GM12878 (cell line): ENCODE results near the gene IL1B. TPM values are rescaled to one million over a fixed set of nuclear protein-coding genes. Genes with fewer than 3 reads are reported as not detected.
A peak's percentile ranks its signal among the peaks of the same experiment; 100 is the strongest.

Source experiments
- ATAC-seq: fragments of 200-7000 bp; cut with Tn5 transposase; 3 replicates; pipeline ENCODE4 v1.9.1; 2020; ENCODE audit warnings: mild to moderate bottlenecking, moderate library complexity
- BruUV-seq: library from RNA; stranded (reverse); fragments of 400-500 nt; replicated peaks from 2 replicates; lab custom pipeline; 2021; lab: Mats Ljungman, UMichigan
- CTCF ChIA-PET: fragments of 300-600 bp; sonication (Branson Sonifier 250); formaldehyde crosslinking; extraction: SDS; loops from one replicate; lab custom pipeline; 2021; ENCODE audit warnings: inconsistent platforms; lab: Yijun Ruan, JAX
- POLR2A ChIA-PET: fragments of 350-600 bp; formaldehyde crosslinking; extraction: SDS; loops from one replicate; lab custom pipeline; 2021; ENCODE audit warnings: inconsistent platforms; lab: Charles Lee
- RAD21 ChIA-PET: fragments of 300-600 bp; sonication (Branson Sonifier 250); formaldehyde crosslinking; loops from one replicate; lab custom pipeline; 2023; ENCODE audit warnings: antibody characterized with exemption; ENCODE audit not compliant: unreplicated experiment; lab: Charles Lee
- SMC1A ChIA-PET: fragments of 300-600 bp; sonication (Branson Sonifier 250); formaldehyde crosslinking; loops from one replicate; lab custom pipeline; 2023; ENCODE audit not compliant: unreplicated experiment, uncharacterized antibody; lab: Charles Lee
- DNase-seq: peaks from one replicate; pipeline ENCODE4 v3.0.0-alpha.2; 2011; ENCODE audit warnings: low read depth, low spot score
- FAIRE-seq: peaks from 3 replicates; lab custom pipeline; 2011; peaks lifted over from hg19 to GRCh38; lab: Jason Lieb, UNC
- H2AFZ ChIP-seq: 2 replicates; pipeline ENCODE4 v1.6.0; 2011; ENCODE audit warnings: low read depth, low read length, control low read depth; ENCODE audit not compliant: control insufficient read depth
- H3K27ac ChIP-seq: 2 replicates; pipeline ENCODE4 v1.5.1; 2011; ENCODE audit warnings: control low read depth; ENCODE audit not compliant: control insufficient read depth, insufficient read depth
- H3K27me3 ChIP-seq, 2 experiments: replicated peaks in 1 of 2; 2 replicates each; pipeline versions ENCODE4 v1.6.0 to v1.6.1; 2011; ENCODE audit warnings: low read length in 1 of 2; ENCODE audit not compliant: control insufficient read depth in 2 of 2, insufficient read depth in 2 of 2
- H3K36me3 ChIP-seq, 2 experiments: 2 replicates each; pipeline ENCODE4 v1.5.1; 2011; ENCODE audit warnings: low read length in 1 of 2; ENCODE audit not compliant: control insufficient read depth in 2 of 2, insufficient read depth in 2 of 2
- H3K4me1 ChIP-seq: 2 replicates; pipeline ENCODE4 v1.6.1; 2011; ENCODE audit warnings: mild to moderate bottlenecking, low read length, moderate library complexity, mixed read lengths; ENCODE audit not compliant: control insufficient read depth, insufficient read depth
- H3K4me2 ChIP-seq: 2 replicates; pipeline ENCODE4 v1.6.0; 2011; ENCODE audit warnings: control low read depth; ENCODE audit not compliant: control insufficient read depth, insufficient read depth
- H3K4me3 ChIP-seq: fragments of 200-600 bp; sonication (generic); 2 replicates; pipeline ENCODE4 v1.5.1; 2016
- H3K79me2 ChIP-seq: 2 replicates; pipeline ENCODE4 v1.6.0; 2011; ENCODE audit warnings: low read length; ENCODE audit not compliant: control insufficient read depth, insufficient read depth
- H3K9ac ChIP-seq: 2 replicates; pipeline ENCODE4 v1.8.0; 2011; ENCODE audit warnings: low read length, control low read depth, mixed read lengths; ENCODE audit not compliant: control insufficient read depth, insufficient read depth
- H3K9me3 ChIP-seq: replicated peaks from 3 replicates; pipeline ENCODE4 v1.5.1; 2011; ENCODE audit warnings: mild to moderate bottlenecking, low read length; ENCODE audit not compliant: control insufficient read depth, insufficient read depth
- H4K20me1 ChIP-seq: 2 replicates; pipeline ENCODE4 v1.6.0; 2011; ENCODE audit not compliant: control insufficient read depth, insufficient read depth
- ATF7 ChIP-seq: fragments of 450-650 bp; IDR thresholded peaks from 2 replicates; pipeline ENCODE4 v1.6.1; 2016; ENCODE audit warnings: low read depth, mild to moderate bottlenecking
- CREM ChIP-seq: IDR thresholded peaks from 2 replicates; pipeline ENCODE4 v1.6.1; 2014; ENCODE audit warnings: antibody characterized with exemption, low read depth
- DPF2 ChIP-seq: fragments of 450-650 bp; IDR thresholded peaks from 2 replicates; pipeline ENCODE4 v1.6.1; 2017; ENCODE audit warnings: mild to moderate bottlenecking
- GABPA ChIP-seq: IDR thresholded peaks from 2 replicates; pipeline ENCODE4 v1.6.1; 2014; ENCODE audit warnings: antibody characterized with exemption, low read depth, mild to moderate bottlenecking, inconsistent platforms
- HCFC1 ChIP-seq: fragments of 150-350 bp; IDR thresholded peaks from 2 replicates; pipeline ENCODE4 v1.6.1; 2014; ENCODE audit warnings: low read length
- HDAC2 ChIP-seq: fragments of 200-600 bp; sonication (generic); IDR thresholded peaks from 2 replicates; pipeline ENCODE4 v1.6.1; 2017
- IKZF1 ChIP-seq: fragments of 450-650 bp; conservative IDR thresholded peaks from 2 replicates; pipeline ENCODE4 v1.6.1; 2017; ENCODE audit warnings: antibody characterized with exemption, mild to moderate bottlenecking
- MTA3 ChIP-seq: IDR thresholded peaks from 2 replicates; pipeline ENCODE4 v1.6.1; 2012; ENCODE audit warnings: low read length, inconsistent platforms, borderline replicate concordance
- NR2F1 ChIP-seq: fragments of 450-650 bp; conservative IDR thresholded peaks from 2 replicates; pipeline ENCODE4 v1.6.1; 2017; ENCODE audit warnings: mild to moderate bottlenecking
- SPI1 ChIP-seq: IDR thresholded peaks from 2 replicates; pipeline ENCODE4 v1.6.1; 2011; ENCODE audit warnings: low read depth, mild to moderate bottlenecking, low read length, moderate library complexity, borderline replicate concordance; ENCODE audit not compliant: insufficient read depth
- YY1 ChIP-seq: IDR thresholded peaks from 2 replicates; pipeline ENCODE4 v1.6.1; 2011; ENCODE audit warnings: low read depth, mild to moderate bottlenecking, low read length
- WGBS: methylation state at CpG from one replicate; pipeline ENCODE4 v1.1.6; 2016; ENCODE audit warnings: low lambda C conversion rate; ENCODE audit not compliant: insufficient replicate concordance, insufficient coverage; ENCODE audit errors: missing lambda C conversion rate; 5-methylcytosine and 5-hydroxymethylcytosine counted together
- in situ Hi-C: fragments of 300-500 bp; cut with MboI; formaldehyde crosslinking; loops from 9 replicates; pipeline ENCODE4 v1.14.3; 2018; ENCODE audit warnings: mixed read lengths
- intact Hi-C: fragments of 100-400 bp; cut with micrococcal nuclease; formaldehyde crosslinking; loops from one replicate; pipeline ENCODE4 v1.14.2; 2022; ENCODE audit not compliant: unreplicated experiment
- polyA plus RNA-seq, 11 experiments: library from polyadenylated mRNA; depleted of rRNA in 4 of 11; unstranded in 6 of 11; stranded (reverse) in 5 of 11; fragments of >200 nt; fragmentation: Nextera tagmentation in 4 of 11; fragmentation: Illumina TruSeq in 1 of 11; extraction: Ambion mirVana in 4 of 11; extraction: Trizol in 1 of 11; gene quantifications; 1 replicate in 1 of 11; 2 replicates in 10 of 11; pipeline versions ENCODE4 v1.2.1 to v1.2.3, GENCODE V29; 2011 to 2016; ENCODE audit warnings: inconsistent platforms in 2 of 11, missing spikeins in 2 of 11, low read depth in 1 of 11
- total RNA-seq, 4 experiments: library from RNA; depleted of rRNA in 3 of 4; stranded (reverse); fragments of >200 nt in 3 of 4; fragmentation: Illumina TruSeq in 1 of 4; extraction: Trizol in 1 of 4; gene quantifications; 2 replicates each; pipeline versions ENCODE4 v1.2.1 to v1.2.3, GENCODE V29; 2013 to 2021
- TF ChIP-seq, protein P1 (sequence below): IDR thresholded peaks from 2 replicates; pipeline ENCODE4 v1.6.1; 2011; ENCODE audit warnings: low read depth, low read length, improper control_type of control experiment, borderline replicate concordance
- TF ChIP-seq, protein P2 (sequence below): fragments of 450-650 bp; IDR thresholded peaks from 2 replicates; pipeline ENCODE4 v1.6.1; 2017; ENCODE audit warnings: mild to moderate bottlenecking
- TF ChIP-seq, protein P3 (sequence below): IDR thresholded peaks from 2 replicates; pipeline ENCODE4 v1.6.1; 2012; ENCODE audit warnings: improper control_type of control experiment, low read depth, low read length; ENCODE audit not compliant: insufficient replicate concordance

Gene IL1B
- total and polyA plus RNA-seq, 10 of the 15 experiments (the other 5 are each of a cell fraction or from before 2014, with no cell fraction given) = 0.20 to 1.6 (median 0.84) TPM

DNA sequence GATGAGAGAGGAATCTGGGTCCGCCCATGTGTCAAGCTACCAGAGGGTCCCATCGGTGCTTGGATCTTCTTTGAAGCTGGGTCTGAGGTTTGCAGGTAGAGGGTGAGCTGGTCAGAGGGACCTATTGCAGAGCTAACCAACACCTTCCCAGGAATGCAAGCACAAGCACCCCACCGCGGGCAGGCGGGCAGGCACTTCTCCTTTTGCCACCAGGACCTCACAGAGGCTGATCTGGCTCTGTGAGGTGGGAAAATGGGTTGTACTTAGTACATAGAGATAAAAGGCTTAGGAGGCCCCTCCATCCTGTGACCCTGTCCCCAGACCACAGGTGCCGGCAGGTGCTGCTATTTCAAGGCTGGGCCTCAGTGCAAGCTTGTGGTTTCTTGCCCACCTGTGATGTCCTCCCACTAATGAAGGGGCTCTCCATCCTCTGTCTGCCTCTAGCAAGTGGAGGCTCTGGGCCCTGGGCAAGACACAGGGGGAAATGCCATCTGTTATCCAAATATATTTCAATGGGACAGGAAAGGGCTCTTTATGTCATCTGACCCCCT is 43.0 kb upstream of the IL1B start (continued):
- TF ChIP-seq IKZF1 (no peak; the same call in 1 of the 2 replicates), SPI1 (peak; percentile 72), HCFC1 (no peak), HDAC2 (no peak), CREM (no peak), NR2F1 (no peak), GABPA (no peak)
- TF ChIP-seq, protein P1, sequence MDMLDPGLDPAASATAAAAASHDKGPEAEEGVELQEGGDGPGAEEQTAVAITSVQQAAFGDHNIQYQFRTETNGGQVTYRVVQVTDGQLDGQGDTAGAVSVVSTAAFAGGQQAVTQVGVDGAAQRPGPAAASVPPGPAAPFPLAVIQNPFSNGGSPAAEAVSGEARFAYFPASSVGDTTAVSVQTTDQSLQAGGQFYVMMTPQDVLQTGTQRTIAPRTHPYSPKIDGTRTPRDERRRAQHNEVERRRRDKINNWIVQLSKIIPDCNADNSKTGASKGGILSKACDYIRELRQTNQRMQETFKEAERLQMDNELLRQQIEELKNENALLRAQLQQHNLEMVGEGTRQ = no peak
- TF ChIP-seq, protein P2, sequence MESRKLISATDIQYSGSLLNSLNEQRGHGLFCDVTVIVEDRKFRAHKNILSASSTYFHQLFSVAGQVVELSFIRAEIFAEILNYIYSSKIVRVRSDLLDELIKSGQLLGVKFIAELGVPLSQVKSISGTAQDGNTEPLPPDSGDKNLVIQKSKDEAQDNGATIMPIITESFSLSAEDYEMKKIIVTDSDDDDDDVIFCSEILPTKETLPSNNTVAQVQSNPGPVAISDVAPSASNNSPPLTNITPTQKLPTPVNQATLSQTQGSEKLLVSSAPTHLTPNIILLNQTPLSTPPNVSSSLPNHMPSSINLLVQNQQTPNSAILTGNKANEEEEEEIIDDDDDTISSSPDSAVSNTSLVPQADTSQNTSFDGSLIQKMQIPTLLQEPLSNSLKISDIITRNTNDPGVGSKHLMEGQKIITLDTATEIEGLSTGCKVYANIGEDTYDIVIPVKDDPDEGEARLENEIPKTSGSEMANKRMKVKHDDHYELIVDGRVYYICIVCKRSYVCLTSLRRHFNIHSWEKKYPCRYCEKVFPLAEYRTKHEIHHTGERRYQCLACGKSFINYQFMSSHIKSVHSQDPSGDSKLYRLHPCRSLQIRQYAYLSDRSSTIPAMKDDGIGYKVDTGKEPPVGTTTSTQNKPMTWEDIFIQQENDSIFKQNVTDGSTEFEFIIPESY = 0 out of 2 replicates have a peak, but pooled peaks have one; percentile 51

DNA sequence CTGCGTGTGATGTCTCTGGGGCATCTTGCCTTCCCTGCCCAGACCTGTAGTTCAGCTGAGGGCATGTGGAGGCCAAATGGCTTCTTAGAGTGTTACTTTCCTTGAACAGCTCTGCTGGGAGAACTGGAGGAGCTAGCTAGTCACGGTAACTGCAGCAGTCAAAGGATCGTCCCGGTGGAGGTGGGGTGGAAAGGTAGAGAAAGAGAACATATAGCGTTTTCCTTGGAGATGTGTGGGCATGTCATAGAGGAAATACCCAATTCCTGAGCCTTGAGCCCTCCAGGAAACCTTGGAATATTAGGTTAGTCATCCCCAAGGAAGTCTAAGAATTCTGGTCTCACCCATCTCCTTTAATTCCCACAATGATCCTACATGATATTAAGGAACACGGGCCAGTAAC is 40.8 kb upstream of the IL1B start:
- CTCF ChIA-PET = interaction anchor here (1.6 to 12.0 kb wide), 2 partner anchors 13 to 130 kb away, joined by 3 to 496 read pairs; no protein-coding TSS in a partner anchor
- H3K79me2 ChIP-seq = no peaks in the 10 kb centered on the region
- H3K27me3 ChIP-seq = no peaks in the 10 kb centered on the region
- intact Hi-C loops = no loop called here
- POLR2A ChIA-PET = interaction anchor here (0.6 kb wide), 1 partner anchor 127 kb away, joined by 3 read pairs; no protein-coding TSS in a partner anchor
- SMC1A ChIA-PET = interaction anchor here (0.6 to 12.1 kb wide), 8 partner anchors 9 to 126 kb away, joined by 3 to 362 read pairs (median 4); no protein-coding TSS in a partner anchor
- no peak overlapping the region for H2AFZ ChIP-seq
- DNase-seq = no peak
- RAD21 ChIA-PET = interaction anchor here (1.0 to 11.8 kb wide), 2 partner anchors 8 to 126 kb away, joined by 3 to 281 read pairs; no protein-coding TSS in a partner anchor
- in situ Hi-C loops = loop anchor here (5.0 kb wide), 1 partner anchor 125 kb away; no protein-coding TSS in a partner anchor
- no peaks in the 10 kb centered on the region for H3K9me3 ChIP-seq
- FAIRE-seq = no peak
- H3K36me3 ChIP-seq = no peaks in the 10 kb centered on the region
- H3K27ac ChIP-seq = no peak overlapping the region
- 96% methylated on average over 6 of the region's 6 CpGs for WGBS
- H3K4me2 ChIP-seq = no peak overlapping the region
- no peaks in the 10 kb centered on the region for H4K20me1 ChIP-seq
- peaks cover 28% of the 10 kb centered on the region for H3K4me1 ChIP-seq
- no peak overlapping the region for H3K9ac ChIP-seq
- no TSS peak for BruUV-seq
- H3K4me3 ChIP-seq = no peak overlapping the region
- no peak for ATAC-seq
- TF ChIP-seq DPF2 = no peak
- TF ChIP-seq HCFC1 = no peak
- TF ChIP-seq MTA3 = no peak
- no peak for TF ChIP-seq YY1
- TF ChIP-seq, protein P1 = no peak
- no peak for TF ChIP-seq ATF7
- TF ChIP-seq, protein P3, sequence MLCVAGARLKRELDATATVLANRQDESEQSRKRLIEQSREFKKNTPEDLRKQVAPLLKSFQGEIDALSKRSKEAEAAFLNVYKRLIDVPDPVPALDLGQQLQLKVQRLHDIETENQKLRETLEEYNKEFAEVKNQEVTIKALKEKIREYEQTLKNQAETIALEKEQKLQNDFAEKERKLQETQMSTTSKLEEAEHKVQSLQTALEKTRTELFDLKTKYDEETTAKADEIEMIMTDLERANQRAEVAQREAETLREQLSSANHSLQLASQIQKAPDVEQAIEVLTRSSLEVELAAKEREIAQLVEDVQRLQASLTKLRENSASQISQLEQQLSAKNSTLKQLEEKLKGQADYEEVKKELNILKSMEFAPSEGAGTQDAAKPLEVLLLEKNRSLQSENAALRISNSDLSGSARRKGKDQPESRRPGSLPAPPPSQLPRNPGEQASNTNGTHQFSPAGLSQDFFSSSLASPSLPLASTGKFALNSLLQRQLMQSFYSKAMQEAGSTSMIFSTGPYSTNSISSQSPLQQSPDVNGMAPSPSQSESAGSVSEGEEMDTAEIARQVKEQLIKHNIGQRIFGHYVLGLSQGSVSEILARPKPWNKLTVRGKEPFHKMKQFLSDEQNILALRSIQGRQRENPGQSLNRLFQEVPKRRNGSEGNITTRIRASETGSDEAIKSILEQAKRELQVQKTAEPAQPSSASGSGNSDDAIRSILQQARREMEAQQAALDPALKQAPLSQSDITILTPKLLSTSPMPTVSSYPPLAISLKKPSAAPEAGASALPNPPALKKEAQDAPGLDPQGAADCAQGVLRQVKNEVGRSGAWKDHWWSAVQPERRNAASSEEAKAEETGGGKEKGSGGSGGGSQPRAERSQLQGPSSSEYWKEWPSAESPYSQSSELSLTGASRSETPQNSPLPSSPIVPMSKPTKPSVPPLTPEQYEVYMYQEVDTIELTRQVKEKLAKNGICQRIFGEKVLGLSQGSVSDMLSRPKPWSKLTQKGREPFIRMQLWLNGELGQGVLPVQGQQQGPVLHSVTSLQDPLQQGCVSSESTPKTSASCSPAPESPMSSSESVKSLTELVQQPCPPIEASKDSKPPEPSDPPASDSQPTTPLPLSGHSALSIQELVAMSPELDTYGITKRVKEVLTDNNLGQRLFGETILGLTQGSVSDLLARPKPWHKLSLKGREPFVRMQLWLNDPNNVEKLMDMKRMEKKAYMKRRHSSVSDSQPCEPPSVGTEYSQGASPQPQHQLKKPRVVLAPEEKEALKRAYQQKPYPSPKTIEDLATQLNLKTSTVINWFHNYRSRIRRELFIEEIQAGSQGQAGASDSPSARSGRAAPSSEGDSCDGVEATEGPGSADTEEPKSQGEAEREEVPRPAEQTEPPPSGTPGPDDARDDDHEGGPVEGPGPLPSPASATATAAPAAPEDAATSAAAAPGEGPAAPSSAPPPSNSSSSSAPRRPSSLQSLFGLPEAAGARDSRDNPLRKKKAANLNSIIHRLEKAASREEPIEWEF = no peak
